SK-N-MC (cell line): Measurements from ENCODE around the gene GRIA4.

ENCODE experiments used
- EZH2 ChIP-seq: fragments of 200-600 bp; sonication (generic); IDR thresholded peaks from one replicate; pipeline ENCODE4 v1.6.1; 2017; ENCODE audit warnings: antibody characterized with exemption
- FOXP2 ChIP-seq: optimal IDR thresholded peaks from 2 replicates; pipeline ENCODE3; 2011; ENCODE audit warnings: mild to moderate bottlenecking, moderate library complexity; ENCODE audit not compliant: insufficient read depth; ENCODE audit errors: extremely low read length, control extremely low read depth
- POLR2AphosphoS5 ChIP-seq: IDR thresholded peaks from 2 replicates; pipeline ENCODE4 v1.6.1; 2012; ENCODE audit warnings: mild to moderate bottlenecking, low read depth, low read length, borderline replicate concordance

- no peak for TF ChIP-seq POLR2AphosphoS5
- TF ChIP-seq EZH2, result no peak
- no peak for TF ChIP-seq FOXP2
These were observed 159.8 kb downstream of the GRIA4 start for GRCh38 chr11:105769627-105770026.
